Globus pallidus (tissue), 1 donor: ENCODE measurements around the gene PICK1.

ENCODE experiments used
- DNase-seq: peaks from one replicate; pipeline ENCODE4 v3.0.0-alpha.2; 2015; ENCODE audit warnings: low spot score

Gene PICK1

GRCh38 chr22:38049812-38050619 lies 7.2 kb upstream of the PICK1 start:
- peak; percentile 94 for DNase-seq

- no peak for DNase-seq
Measured at GRCh38 chr22:38050720-38051119, 6.5 kb upstream of the PICK1 start.

GRCh38 chr22:38051261-38051660 lies 5.9 kb upstream of the PICK1 start:
- DNase-seq: no peak

- peak; percentile 91 for DNase-seq
Measured at GRCh38 chr22:38051900-38052862, 5.0 kb upstream of the PICK1 start.

GRCh38 chr22:38062791-38063190 lies 5.6 kb downstream of the PICK1 start:
- DNase-seq: peak; percentile 85

- no peak for DNase-seq
Measured at GRCh38 chr22:38065539-38065938, 8.3 kb downstream of the PICK1 start.

- no peak for DNase-seq
Measured at GRCh38 chr22:38066381-38067027, 9.3 kb downstream of the PICK1 start.

- DNase-seq: no peak
Measured at GRCh38 chr22:38067028-38067415, 9.8 kb downstream of the PICK1 start.

- DNase-seq: no peak
Measured at GRCh38 chr22:38067761-38068360, 10.7 kb downstream of the PICK1 start.

GRCh38 chr22:38068641-38069371 lies 11.6 kb downstream of the PICK1 start:
- DNase-seq: no peak

GRCh38 chr22:38069372-38070249 lies 12.4 kb downstream of the PICK1 start:
- peak; percentile 89 for DNase-seq

GRCh38 chr22:38070250-38070921 lies 13.2 kb downstream of the PICK1 start:
- DNase-seq: no peak

- no peak for DNase-seq
Measured at GRCh38 chr22:38071421-38072321, 14.5 kb downstream of the PICK1 start.

- DNase-seq: no peak
Measured at GRCh38 chr22:38072322-38073149, 15.3 kb downstream of the PICK1 start.

- DNase-seq: no peak
Measured at GRCh38 chr22:38073150-38074130, 16.2 kb downstream of the PICK1 start.
